ENCODE measurements around the gene CFAP251. TPM values are rescaled to one million over a fixed set of nuclear protein-coding genes. Genes with fewer than 3 reads are reported as not detected.

The CFAP251 gene
- total and polyA plus RNA-seq, 10 of the 15 experiments (the other 5 are each of a cell fraction or from before 2014, with no cell fraction given): 0.10 to 0.97 (median 0.64) TPM

- no peak for TF ChIP-seq JUND (IDR thresholded peaks at IDR 0.05; ENCODE audit: low read depth, low read length)
- TF ChIP-seq, protein P1, sequence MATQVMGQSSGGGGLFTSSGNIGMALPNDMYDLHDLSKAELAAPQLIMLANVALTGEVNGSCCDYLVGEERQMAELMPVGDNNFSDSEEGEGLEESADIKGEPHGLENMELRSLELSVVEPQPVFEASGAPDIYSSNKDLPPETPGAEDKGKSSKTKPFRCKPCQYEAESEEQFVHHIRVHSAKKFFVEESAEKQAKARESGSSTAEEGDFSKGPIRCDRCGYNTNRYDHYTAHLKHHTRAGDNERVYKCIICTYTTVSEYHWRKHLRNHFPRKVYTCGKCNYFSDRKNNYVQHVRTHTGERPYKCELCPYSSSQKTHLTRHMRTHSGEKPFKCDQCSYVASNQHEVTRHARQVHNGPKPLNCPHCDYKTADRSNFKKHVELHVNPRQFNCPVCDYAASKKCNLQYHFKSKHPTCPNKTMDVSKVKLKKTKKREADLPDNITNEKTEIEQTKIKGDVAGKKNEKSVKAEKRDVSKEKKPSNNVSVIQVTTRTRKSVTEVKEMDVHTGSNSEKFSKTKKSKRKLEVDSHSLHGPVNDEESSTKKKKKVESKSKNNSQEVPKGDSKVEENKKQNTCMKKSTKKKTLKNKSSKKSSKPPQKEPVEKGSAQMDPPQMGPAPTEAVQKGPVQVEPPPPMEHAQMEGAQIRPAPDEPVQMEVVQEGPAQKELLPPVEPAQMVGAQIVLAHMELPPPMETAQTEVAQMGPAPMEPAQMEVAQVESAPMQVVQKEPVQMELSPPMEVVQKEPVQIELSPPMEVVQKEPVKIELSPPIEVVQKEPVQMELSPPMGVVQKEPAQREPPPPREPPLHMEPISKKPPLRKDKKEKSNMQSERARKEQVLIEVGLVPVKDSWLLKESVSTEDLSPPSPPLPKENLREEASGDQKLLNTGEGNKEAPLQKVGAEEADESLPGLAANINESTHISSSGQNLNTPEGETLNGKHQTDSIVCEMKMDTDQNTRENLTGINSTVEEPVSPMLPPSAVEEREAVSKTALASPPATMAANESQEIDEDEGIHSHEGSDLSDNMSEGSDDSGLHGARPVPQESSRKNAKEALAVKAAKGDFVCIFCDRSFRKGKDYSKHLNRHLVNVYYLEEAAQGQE (IDR thresholded peaks at IDR 0.05; ENCODE audit: low read depth, low read length): no peak
- no peak for TF ChIP-seq IRF5 (IDR thresholded peaks at IDR 0.05; ENCODE audit: borderline replicate concordance)
- TF ChIP-seq CHD4 (IDR thresholded peaks at IDR 0.05): no peak
- TF ChIP-seq, protein P2, sequence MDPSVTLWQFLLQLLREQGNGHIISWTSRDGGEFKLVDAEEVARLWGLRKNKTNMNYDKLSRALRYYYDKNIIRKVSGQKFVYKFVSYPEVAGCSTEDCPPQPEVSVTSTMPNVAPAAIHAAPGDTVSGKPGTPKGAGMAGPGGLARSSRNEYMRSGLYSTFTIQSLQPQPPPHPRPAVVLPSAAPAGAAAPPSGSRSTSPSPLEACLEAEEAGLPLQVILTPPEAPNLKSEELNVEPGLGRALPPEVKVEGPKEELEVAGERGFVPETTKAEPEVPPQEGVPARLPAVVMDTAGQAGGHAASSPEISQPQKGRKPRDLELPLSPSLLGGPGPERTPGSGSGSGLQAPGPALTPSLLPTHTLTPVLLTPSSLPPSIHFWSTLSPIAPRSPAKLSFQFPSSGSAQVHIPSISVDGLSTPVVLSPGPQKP (IDR thresholded peaks at IDR 0.05; ENCODE audit: low read depth, low read length): peak; percentile 87
- TF ChIP-seq MEF2A (IDR thresholded peaks at IDR 0.05; ENCODE audit: insufficient read depth, low read depth, low read length): no peak
- peak; percentile 54; the same call in 1 of the 2 replicates for TF ChIP-seq SMC3 (IDR thresholded peaks at IDR 0.05; ENCODE audit: borderline replicate concordance, low read length)
- 0 out of 2 replicates have a peak, but pooled peaks have one; percentile 22 for TF ChIP-seq DPF2 (IDR thresholded peaks at IDR 0.05)
- TF ChIP-seq GABPA (IDR thresholded peaks at IDR 0.05; ENCODE audit: low read depth): no peak
- TF ChIP-seq RBBP5 (conservative IDR thresholded peaks at IDR 0.05): no peak
- no peak for TF ChIP-seq ASH2L (IDR thresholded peaks at IDR 0.05; ENCODE audit: borderline replicate concordance, low read depth)
- TF ChIP-seq HDAC6 (IDR thresholded peaks at IDR 0.05; ENCODE audit: unreplicated experiment): no peak
- TF ChIP-seq KLF5 (IDR thresholded peaks at IDR 0.05; ENCODE audit: partially characterized antibody): no peak
- TF ChIP-seq BMI1 (IDR thresholded peaks at IDR 0.05; ENCODE audit: borderline replicate concordance): peak; percentile 98
- TF ChIP-seq TCF7 (IDR thresholded peaks at IDR 0.05; ENCODE audit: borderline replicate concordance): no peak
- TF ChIP-seq POU2F2 (IDR thresholded peaks at IDR 0.05; ENCODE audit: borderline replicate concordance, low read depth, low read length): peak; percentile 26; the same call in 1 of the 3 replicates
- TF ChIP-seq CUX1 (IDR thresholded peaks at IDR 0.05; ENCODE audit: insufficient replicate concordance, low read depth, low read length): no peak
- TF ChIP-seq ATF3 (IDR thresholded peaks at IDR 0.05; ENCODE audit: borderline replicate concordance, extremely low read depth, low read depth, low read length): peak; percentile 89
Measured at GRCh38 chr12:121917950-121918678, at the start of gene CFAP251 (continued).

All from GM12878 (cell line).